CD4-positive, CD25-positive, alpha-beta regulatory T cell (primary cell): ENCODE results near the gene CHIT1. TPM values are rescaled to one million over a fixed set of nuclear protein-coding genes. Genes with fewer than 3 reads are reported as not detected.
A peak's percentile ranks its signal among the peaks of the same experiment; 100 is the strongest.

ENCODE experiments used
- ATAC-seq, 2 donors: fragments of 150-1000 bp; cut with Tn5 transposase; one replicate each; pipeline ENCODE4 v1.10.0; 2021; ENCODE audit warnings: low read depth in 2 of 2, moderate number of reproducible peaks in 2 of 2, moderate library complexity in 1 of 2
- DNase-seq, 3 donors: peaks; one replicate each; pipeline versions ENCODE4 v3.0.0 to v3.0.0-alpha.2; 2012 to 2022; ENCODE audit warnings: mixed read lengths in 1 of 3
- H3K27ac ChIP-seq: one replicate; pipeline ENCODE4 v1.7.0; 2013; ENCODE audit warnings: mild to moderate bottlenecking, low read length; ENCODE audit not compliant: insufficient read depth, poor library complexity, severe bottlenecking
- H3K27me3 ChIP-seq: one replicate; pipeline ENCODE4 v1.7.0; 2013; ENCODE audit warnings: low read length; ENCODE audit not compliant: control insufficient read depth, insufficient read depth
- H3K36me3 ChIP-seq: one replicate; pipeline ENCODE4 v1.7.0; 2013; ENCODE audit warnings: mild to moderate bottlenecking, low read length, moderate library complexity; ENCODE audit not compliant: control insufficient read depth, insufficient read depth
- H3K4me1 ChIP-seq: 2 replicates; pipeline ENCODE4 v1.7.0; 2013; ENCODE audit warnings: mild to moderate bottlenecking, low read length; ENCODE audit not compliant: insufficient read depth, control insufficient read depth, poor library complexity, severe bottlenecking
- H3K4me3 ChIP-seq: one replicate; pipeline ENCODE4 v1.7.0; 2013; ENCODE audit warnings: low read depth, mild to moderate bottlenecking, low read length, moderate library complexity
- H3K9me3 ChIP-seq, 2 experiments: 1 replicate in 1 of 2; 2 replicates in 1 of 2; pipeline ENCODE4 v1.7.0; 2013; ENCODE audit warnings: low read length in 2 of 2, mild to moderate bottlenecking in 1 of 2, moderate library complexity in 1 of 2; ENCODE audit not compliant: control insufficient read depth in 2 of 2
- H3K27ac Mint-ChIP-seq, 3 donors: one replicate each; pipeline ENCODE4 v1.8.0; 2020 to 2022; ENCODE audit warnings: mild to moderate bottlenecking in 3 of 3, mixed read lengths in 3 of 3, moderate library complexity in 2 of 3
- H3K27me3 Mint-ChIP-seq: one replicate; pipeline ENCODE4 v1.8.0; 2022; ENCODE audit warnings: mild to moderate bottlenecking, mixed read lengths
- H3K36me3 Mint-ChIP-seq: one replicate; pipeline ENCODE4 v1.8.0; 2020; ENCODE audit warnings: mixed read lengths
- H3K4me1 Mint-ChIP-seq, 4 donors: one replicate each; pipeline ENCODE4 v1.8.0; 2020 to 2022; ENCODE audit warnings: mixed read lengths in 4 of 4, mild to moderate bottlenecking in 1 of 4
- H3K4me3 Mint-ChIP-seq, 4 donors: one replicate each; pipeline ENCODE4 v1.8.0; 2020 to 2022; ENCODE audit warnings: mild to moderate bottlenecking in 4 of 4, mixed read lengths in 4 of 4, moderate library complexity in 3 of 4
- H3K9me3 Mint-ChIP-seq, 7 donors: one replicate each; pipeline ENCODE4 v1.8.0; 2020 to 2022; ENCODE audit warnings: mixed read lengths in 7 of 7, mild to moderate bottlenecking in 3 of 7, moderate library complexity in 2 of 7
- polyA plus RNA-seq, 4 donors: library from polyadenylated mRNA; unstranded; fragments of 300-500 nt; fragmentation: Illumina TruSeq; gene quantifications; one replicate each; pipeline ENCODE4 v1.2.3, GENCODE V29; 2021
- total RNA-seq: library from RNA; stranded (reverse); gene quantifications from one replicate; pipeline ENCODE4 v1.2.3, GENCODE V29; 2022

The CHIT1 gene
- total and polyA plus RNA-seq, 5 donors from 2014 or later = 0.17 TPM; not detected in 4

GRCh38 chr1:203176273-203177035 lies 53.0 kb downstream of the CHIT1 start:
- no peaks in the 10 kb centered on the region for H3K36me3 Mint-ChIP-seq
- Histone ChIP-seq H3K4me3 (no peak overlapping the region), H3K4me1 (no peaks in the 10 kb centered on the region), H3K36me3 (no peaks in the 10 kb centered on the region), H3K27ac (no peak overlapping the region), H3K27me3 (no peaks in the 10 kb centered on the region), H3K9me3 (no peaks in the 10 kb centered on the region)
- no peak overlapping the region for H3K27ac Mint-ChIP-seq
- H3K9me3 Mint-ChIP-seq = no peaks in the 10 kb centered on the region
- H3K4me1 Mint-ChIP-seq = no peaks in the 10 kb centered on the region
- ATAC-seq (no peak), DNase-seq (no peak)
- H3K4me3 Mint-ChIP-seq = no peak overlapping the region
- H3K27me3 Mint-ChIP-seq = peaks cover 9% of the 10 kb centered on the region

DNA sequence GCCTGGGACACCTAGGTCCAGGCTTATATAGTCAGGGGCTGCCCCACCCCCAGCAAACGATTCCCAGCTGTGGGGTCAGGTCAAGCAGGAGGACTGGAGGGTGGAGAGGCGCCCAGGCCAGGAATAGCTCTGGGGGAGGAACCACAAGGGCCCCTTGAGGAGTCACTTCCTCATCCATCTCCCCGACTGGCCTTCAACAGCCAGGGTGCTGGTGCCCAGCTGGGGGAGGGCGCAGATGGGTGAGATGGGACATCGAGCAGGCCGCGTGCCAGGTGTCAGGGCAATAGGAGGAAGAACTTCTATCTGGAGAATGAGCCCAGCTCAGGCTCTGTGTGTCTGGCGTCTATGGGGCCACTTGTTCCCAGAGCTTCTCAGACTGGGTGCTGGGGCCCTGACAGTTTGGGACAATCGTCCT lies 53.6 kb downstream of the CHIT1 start:
- H3K27me3 ChIP-seq = no peaks in the 10 kb centered on the region
- no peaks in the 10 kb centered on the region for H3K4me1 ChIP-seq
- no peak for ATAC-seq
- no peak overlapping the region for H3K4me3 ChIP-seq
- Mint-ChIP-seq H3K27ac (no peak overlapping the region), H3K9me3 (no peaks in the 10 kb centered on the region), H3K4me1 (no peaks in the 10 kb centered on the region), H3K36me3 (no peaks in the 10 kb centered on the region), H3K4me3 (no peak overlapping the region), H3K27me3 (peaks cover 9% of the 10 kb centered on the region)
- no peak for DNase-seq
- no peak overlapping the region for H3K27ac ChIP-seq
- no peaks in the 10 kb centered on the region for H3K36me3 ChIP-seq
- H3K9me3 ChIP-seq = no peaks in the 10 kb centered on the region

GRCh38 chr1:203175237-203175826 lies 54.1 kb downstream of the CHIT1 start, which contains the start of gene MYBPH:
TSS of gene MYBPH (minus strand) at chr1:203175826. CDS start at chr1:203175755, 71 bp downstream.
- Histone ChIP-seq H3K27me3 (no peaks in the 10 kb centered on the region), H3K27ac (no peak within 1 kb of the TSS), H3K36me3 (no peaks in the 10 kb centered on the region), H3K4me1 (no peaks in the 10 kb centered on the region), H3K4me3 (no peak within 1 kb of the TSS), H3K9me3 (no peaks in the 10 kb centered on the region)
- no peak for ATAC-seq
- Mint-ChIP-seq H3K36me3 (no peaks in the 10 kb centered on the region), H3K9me3 (no peaks in the 10 kb centered on the region), H3K4me1 (no peaks in the 10 kb centered on the region), H3K4me3 (no peak within 1 kb of the TSS), H3K27me3 (peaks cover 9% of the 10 kb centered on the region), H3K27ac (no peak within 1 kb of the TSS)
- no peak for DNase-seq

GRCh38 chr1:203174324-203174985 lies 55.0 kb downstream of the CHIT1 start:
- Mint-ChIP-seq H3K27ac (no peak overlapping the region), H3K36me3 (no peaks in the 10 kb centered on the region), H3K4me3 (no peak overlapping the region), H3K9me3 (no peaks in the 10 kb centered on the region), H3K4me1 (no peaks in the 10 kb centered on the region), H3K27me3 (peaks cover 6% of the 10 kb centered on the region)
- Histone ChIP-seq H3K27ac (no peak overlapping the region), H3K36me3 (no peaks in the 10 kb centered on the region), H3K27me3 (no peaks in the 10 kb centered on the region), H3K4me3 (no peak overlapping the region), H3K9me3 (no peaks in the 10 kb centered on the region), H3K4me1 (no peaks in the 10 kb centered on the region)
- DNase-seq (no peak), ATAC-seq (no peak)

- Histone ChIP-seq H3K4me1 (no peaks in the 10 kb centered on the region), H3K27me3 (no peaks in the 10 kb centered on the region), H3K9me3 (no peaks in the 10 kb centered on the region), H3K27ac (no peak overlapping the region), H3K36me3 (no peaks in the 10 kb centered on the region), H3K4me3 (no peak overlapping the region)
- H3K9me3 Mint-ChIP-seq = no peaks in the 10 kb centered on the region
- H3K27me3 Mint-ChIP-seq = peaks cover 10% of the 10 kb centered on the region
- DNase-seq = no peak
- no peaks in the 10 kb centered on the region for H3K4me1 Mint-ChIP-seq
- no peak overlapping the region for H3K4me3 Mint-ChIP-seq
- H3K36me3 Mint-ChIP-seq = no peaks in the 10 kb centered on the region
- ATAC-seq = no peak
- H3K27ac Mint-ChIP-seq = peak overlapping the region in 1 of 3 donors; percentile 61
Observed at GRCh38 chr1:203173566-203173965, 55.9 kb downstream of the CHIT1 start.

DNA sequence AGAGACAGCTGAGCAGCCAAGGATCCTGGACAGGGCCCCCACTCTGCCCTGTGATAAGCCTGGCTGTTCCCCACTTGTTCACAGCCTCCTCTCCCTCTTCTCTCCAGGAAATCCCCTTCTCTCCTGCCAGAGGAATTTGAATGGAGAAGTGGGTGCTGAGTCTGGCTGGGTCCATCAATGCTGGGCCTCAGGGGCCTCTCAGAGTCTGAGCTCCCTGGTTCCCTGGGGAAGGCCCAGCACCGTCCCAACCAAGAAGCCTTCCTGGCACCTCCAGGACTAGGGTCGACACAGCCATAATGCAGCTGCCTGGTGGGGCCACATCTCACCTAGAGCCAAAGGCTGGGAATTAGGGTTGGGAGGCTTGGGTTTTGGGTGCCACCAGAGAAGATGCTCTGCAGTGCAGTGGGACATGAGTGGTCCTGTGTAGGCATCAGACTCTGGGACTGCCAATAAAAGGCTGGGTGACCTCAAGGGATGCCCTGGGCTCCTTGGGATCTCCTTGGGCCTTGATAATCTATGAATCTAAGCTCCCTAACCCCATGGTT lies 56.4 kb downstream of the CHIT1 start:
- Mint-ChIP-seq H3K9me3 (no peaks in the 10 kb centered on the region), H3K36me3 (no peaks in the 10 kb centered on the region), H3K4me3 (no peak overlapping the region), H3K4me1 (no peaks in the 10 kb centered on the region), H3K27me3 (peaks cover 10% of the 10 kb centered on the region), H3K27ac (no peak overlapping the region)
- H3K9me3 ChIP-seq = no peaks in the 10 kb centered on the region
- no peaks in the 10 kb centered on the region for H3K4me1 ChIP-seq
- H3K27ac ChIP-seq = no peak overlapping the region
- H3K36me3 ChIP-seq = no peaks in the 10 kb centered on the region
- DNase-seq (no peak), ATAC-seq (no peak)
- no peaks in the 10 kb centered on the region for H3K27me3 ChIP-seq
- H3K4me3 ChIP-seq = no peak overlapping the region

DNA sequence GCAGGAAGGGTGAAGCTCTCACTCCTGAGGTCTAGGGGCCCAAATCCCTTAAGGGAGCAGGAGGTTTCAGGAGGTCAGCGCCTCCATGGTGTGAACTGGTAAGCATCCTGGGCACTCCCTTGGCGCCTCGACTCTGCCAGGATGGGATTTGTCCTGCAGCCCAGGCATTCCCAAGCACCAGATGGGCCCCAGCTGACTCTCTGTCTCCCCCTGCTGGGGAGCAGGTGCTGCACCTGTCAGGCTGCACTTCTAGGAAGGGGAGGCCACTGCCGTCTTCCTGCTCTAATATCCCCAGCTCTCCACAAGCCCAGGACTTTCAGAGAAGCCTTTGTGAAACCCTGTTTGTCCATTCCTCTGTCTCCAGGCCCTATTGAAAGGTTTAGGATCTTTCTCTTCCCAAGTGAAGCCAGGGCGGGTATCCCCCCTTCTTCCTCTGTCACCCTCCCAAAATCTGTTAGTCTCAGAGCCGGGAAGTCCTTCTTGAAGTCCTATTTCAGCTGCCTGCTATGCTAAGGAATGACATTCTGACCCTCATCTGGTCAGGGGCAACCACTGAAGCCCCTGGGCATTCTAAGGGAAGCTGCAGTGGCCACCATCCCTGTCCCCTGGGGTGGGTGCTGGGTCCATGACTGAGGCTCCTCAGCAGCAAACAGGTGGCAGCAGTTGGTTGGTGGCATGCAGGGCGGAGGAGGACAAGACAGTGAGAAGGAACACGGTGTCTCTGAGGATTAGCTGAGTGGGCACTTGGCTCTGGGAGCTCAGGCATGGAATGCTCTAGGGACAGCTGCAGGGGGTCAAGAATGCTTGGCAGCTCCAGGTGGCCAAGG lies 57.1 kb downstream of the CHIT1 start:
- H3K4me1 ChIP-seq = no peaks in the 10 kb centered on the region
- H3K27me3 Mint-ChIP-seq = peaks cover 10% of the 10 kb centered on the region
- no peak overlapping the region for H3K27ac ChIP-seq
- ATAC-seq = no peak
- peak overlapping the region in 1 of 3 donors; percentile 26 for H3K27ac Mint-ChIP-seq
- H3K4me3 ChIP-seq = no peak overlapping the region
- no peaks in the 10 kb centered on the region for H3K4me1 Mint-ChIP-seq
- no peaks in the 10 kb centered on the region for H3K27me3 ChIP-seq
- H3K36me3 Mint-ChIP-seq = no peaks in the 10 kb centered on the region
- DNase-seq = peak in 2 of 3 donors; percentile 23 to 40
- H3K4me3 Mint-ChIP-seq = no peak overlapping the region
- H3K36me3 ChIP-seq = no peaks in the 10 kb centered on the region
- H3K9me3 ChIP-seq = no peaks in the 10 kb centered on the region
- no peaks in the 10 kb centered on the region for H3K9me3 Mint-ChIP-seq
